Mesendoderm (in vitro differentiated cells): ENCODE measurements around the gene KCNK7.
A peak's percentile ranks its signal among the peaks of the same experiment; 100 is the strongest.

Experiments
- DNase-seq: peaks from one replicate; pipeline ENCODE4 v3.0.0; 2013
- H2AK5ac ChIP-seq: 2 replicates; pipeline ENCODE4 v1.6.1; 2013; ENCODE audit warnings: low read length, inconsistent platforms
- H2BK120ac ChIP-seq: 2 replicates; pipeline ENCODE4 v1.6.1; 2013; ENCODE audit warnings: low read depth, mild to moderate bottlenecking, low read length, moderate library complexity, mixed read lengths
- H2BK15ac ChIP-seq: replicated peaks from 2 replicates; pipeline ENCODE4 v1.6.1; 2013; ENCODE audit warnings: low read depth, mild to moderate bottlenecking, moderate library complexity
- H2BK5ac ChIP-seq: 2 replicates; pipeline ENCODE4 v1.6.1; 2013; ENCODE audit warnings: low read length, inconsistent platforms
- H3K18ac ChIP-seq: 2 replicates; pipeline ENCODE4 v1.6.1; 2013; ENCODE audit warnings: mild to moderate bottlenecking, low read length, mixed read lengths
- H3K23ac ChIP-seq: one replicate; pipeline ENCODE4 v1.6.1; 2013; ENCODE audit warnings: low read length
- H3K27ac ChIP-seq: 2 replicates; pipeline ENCODE4 v1.5.1; 2013; ENCODE audit warnings: low read depth, mild to moderate bottlenecking, inconsistent platforms, low read length, moderate library complexity
- H3K27me3 ChIP-seq: 2 replicates; pipeline ENCODE4 v1.6.1; 2013; ENCODE audit warnings: low read length, control low read depth, mild to moderate bottlenecking, inconsistent platforms; ENCODE audit not compliant: insufficient read depth, poor library complexity
- H3K36me3 ChIP-seq: 2 replicates; pipeline ENCODE4 v1.6.1; 2013; ENCODE audit warnings: low read length, inconsistent platforms; ENCODE audit not compliant: control insufficient read depth, insufficient read depth
- H3K4ac ChIP-seq: one replicate; pipeline ENCODE4 v1.6.1; 2013; ENCODE audit warnings: low read depth, mild to moderate bottlenecking, low read length, moderate library complexity
- H3K4me1 ChIP-seq: 2 replicates; pipeline ENCODE4 v1.6.1; 2013; ENCODE audit warnings: low read depth, low read length, inconsistent platforms; ENCODE audit not compliant: control insufficient read depth
- H3K4me2 ChIP-seq: 2 replicates; pipeline ENCODE4 v1.6.1; 2013; ENCODE audit warnings: low read length
- H3K4me3 ChIP-seq: 2 replicates; pipeline ENCODE4 v1.5.1; 2013; ENCODE audit warnings: mild to moderate bottlenecking, low read length
- H3K56ac ChIP-seq: one replicate; pipeline ENCODE4 v1.6.1; 2013; ENCODE audit warnings: low read length
- H3K79me1 ChIP-seq: 2 replicates; pipeline ENCODE4 v1.6.1; 2013; ENCODE audit warnings: low read length, inconsistent platforms
- H3K79me2 ChIP-seq: 2 replicates; pipeline ENCODE4 v1.6.1; 2013; ENCODE audit warnings: mild to moderate bottlenecking, low read length; ENCODE audit not compliant: control insufficient read depth, insufficient read depth
- H3K9ac ChIP-seq: 2 replicates; pipeline ENCODE4 v1.6.1; 2013; ENCODE audit warnings: low read length, inconsistent platforms
- H4K5ac ChIP-seq: one replicate; pipeline ENCODE4 v1.6.1; 2013; ENCODE audit warnings: low read length
- H4K8ac ChIP-seq: one replicate; pipeline ENCODE4 v1.6.1; 2013; ENCODE audit warnings: low read depth, mild to moderate bottlenecking, control low read depth, low read length, moderate library complexity
- WGBS: extraction: QIAGEN DNeasy Blood & Tissue Kit; methylation state at CpG from one replicate; pipeline ENCODE4 v1.1.7; 2013; ENCODE audit warnings: low lambda C conversion rate, missing lambda C conversion rate; ENCODE audit not compliant: insufficient coverage; ENCODE audit errors: extremely low coverage; 5-methylcytosine and 5-hydroxymethylcytosine counted together

KCNK7 gene

GRCh38 chr11:65606876-65607613 is 11.4 kb upstream of the KCNK7 start:
- peak overlapping the region; percentile 67 for H3K4me2 ChIP-seq

GRCh38 chr11:65604258-65604657 is 8.7 kb upstream of the KCNK7 start:
- no peak overlapping the region for H3K56ac ChIP-seq
- H3K4ac ChIP-seq: no peak overlapping the region
- no peak overlapping the region for H3K23ac ChIP-seq
- H2BK120ac ChIP-seq: no peak overlapping the region
- H2BK5ac ChIP-seq: no peak overlapping the region
- no CpG with 5 or more reads among the region's 1 CpG for WGBS
- H3K27ac ChIP-seq: no peak overlapping the region
- H3K9ac ChIP-seq: no peak overlapping the region
- no peak overlapping the region for H4K8ac ChIP-seq
- peaks cover 3% of the 10 kb centered on the region for H3K4me1 ChIP-seq
- H3K27me3 ChIP-seq: no peaks in the 10 kb centered on the region
- H4K5ac ChIP-seq: no peak overlapping the region
- H3K18ac ChIP-seq: no peak overlapping the region
- H3K79me2 ChIP-seq: no peaks in the 10 kb centered on the region
- no peaks in the 10 kb centered on the region for H3K79me1 ChIP-seq
- H2BK15ac ChIP-seq: no peak overlapping the region
- H3K4me3 ChIP-seq: no peak overlapping the region
- no peaks in the 10 kb centered on the region for H3K36me3 ChIP-seq
- DNase-seq: no peak
- H3K4me2 ChIP-seq: no peak overlapping the region
- no peak overlapping the region for H2AK5ac ChIP-seq

More at GRCh38 chr11:65606876-65607613, 11.4 kb upstream of the KCNK7 start:
- DNase-seq: peak; percentile 100
- Histone ChIP-seq H2BK5ac (no peak overlapping the region), H3K4ac (no peak overlapping the region), H2BK120ac (no peak overlapping the region), H3K79me1 (peaks cover 6% of the 10 kb centered on the region), H4K5ac (no peak overlapping the region), H3K4me3 (no peak overlapping the region), H3K9ac (peak overlapping the region; percentile 69), H3K4me1 (peaks cover 3% of the 10 kb centered on the region), H2AK5ac (no peak overlapping the region), H3K27me3 (no peaks in the 10 kb centered on the region), H3K36me3 (no peaks in the 10 kb centered on the region), H3K27ac (peak overlapping the region; percentile 33), H3K56ac (peak overlapping the region; percentile 83), H3K79me2 (no peaks in the 10 kb centered on the region), H4K8ac (no peak overlapping the region), H2BK15ac (no peak overlapping the region), H3K18ac (no peak overlapping the region), H3K23ac (no peak overlapping the region)
- WGBS: no CpG with 5 or more reads among the region's 67 CpGs

- no peak overlapping the region for H3K23ac ChIP-seq
- no peak overlapping the region for H3K27ac ChIP-seq
- H3K4me2 ChIP-seq: no peak overlapping the region
- no peak overlapping the region for H4K5ac ChIP-seq
- H3K4me3 ChIP-seq: no peak overlapping the region
- no CpG with 5 or more reads among the region's 6 CpGs for whole genome bisulfite sequencing
- H2BK15ac ChIP-seq: no peak overlapping the region
- H2AK5ac ChIP-seq: no peak overlapping the region
- no peak overlapping the region for H2BK5ac ChIP-seq
- H3K27me3 ChIP-seq: no peaks in the 10 kb centered on the region
- H3K36me3 ChIP-seq: no peaks in the 10 kb centered on the region
- no peak for DNase-seq
- H3K4ac ChIP-seq: no peak overlapping the region
- no peaks in the 10 kb centered on the region for H3K4me1 ChIP-seq
- no peak overlapping the region for H3K9ac ChIP-seq
- H3K79me1 ChIP-seq: no peaks in the 10 kb centered on the region
- H4K8ac ChIP-seq: no peak overlapping the region
- H3K18ac ChIP-seq: no peak overlapping the region
- H2BK120ac ChIP-seq: no peak overlapping the region
- H3K56ac ChIP-seq: no peak overlapping the region
- no peaks in the 10 kb centered on the region for H3K79me2 ChIP-seq
Measured at GRCh38 chr11:65599955-65600246, 4.3 kb upstream of the KCNK7 start.

GRCh38 chr11:65599216-65599954 is 3.8 kb upstream of the KCNK7 start:
- Histone ChIP-seq H3K9ac (no peak overlapping the region), H3K23ac (no peak overlapping the region), H3K4me3 (no peak overlapping the region), H3K18ac (no peak overlapping the region), H4K8ac (no peak overlapping the region), H3K36me3 (no peaks in the 10 kb centered on the region), H3K79me2 (no peaks in the 10 kb centered on the region), H3K27ac (no peak overlapping the region), H3K56ac (no peak overlapping the region), H3K79me1 (no peaks in the 10 kb centered on the region), H2BK15ac (no peak overlapping the region), H3K4me2 (no peak overlapping the region), H3K4ac (no peak overlapping the region), H2BK120ac (no peak overlapping the region), H2BK5ac (no peak overlapping the region), H2AK5ac (no peak overlapping the region), H4K5ac (no peak overlapping the region), H3K4me1 (no peaks in the 10 kb centered on the region), H3K27me3 (no peaks in the 10 kb centered on the region)
- DNase-seq: no peak
- WGBS: no CpG with 5 or more reads among the region's 49 CpGs

GRCh38 chr11:65598258-65598699 is 2.7 kb upstream of the KCNK7 start:
- H3K36me3 ChIP-seq: no peaks in the 10 kb centered on the region
- H3K4me2 ChIP-seq: no peak overlapping the region
- no peak overlapping the region for H2AK5ac ChIP-seq
- H3K4me1 ChIP-seq: no peaks in the 10 kb centered on the region
- H2BK15ac ChIP-seq: no peak overlapping the region
- H3K4ac ChIP-seq: no peak overlapping the region
- H3K27ac ChIP-seq: no peak overlapping the region
- H3K9ac ChIP-seq: no peak overlapping the region
- no peak overlapping the region for H3K18ac ChIP-seq
- H3K56ac ChIP-seq: no peak overlapping the region
- H4K5ac ChIP-seq: no peak overlapping the region
- no peak overlapping the region for H3K4me3 ChIP-seq
- H2BK120ac ChIP-seq: no peak overlapping the region
- no peak overlapping the region for H4K8ac ChIP-seq
- H3K79me1 ChIP-seq: no peaks in the 10 kb centered on the region
- H3K79me2 ChIP-seq: no peaks in the 10 kb centered on the region
- H2BK5ac ChIP-seq: no peak overlapping the region
- no peaks in the 10 kb centered on the region for H3K27me3 ChIP-seq
- WGBS: no CpG with 5 or more reads among the region's 16 CpGs
- no peak for DNase-seq
- H3K23ac ChIP-seq: no peak overlapping the region
